ENCODE results near the gene TOMM40L. TPM values are rescaled to one million over a fixed set of nuclear protein-coding genes. Genes with fewer than 3 reads are reported as not detected.

Gene TOMM40L
- total RNA-seq, 1 donor = 10.0 TPM

DNA sequence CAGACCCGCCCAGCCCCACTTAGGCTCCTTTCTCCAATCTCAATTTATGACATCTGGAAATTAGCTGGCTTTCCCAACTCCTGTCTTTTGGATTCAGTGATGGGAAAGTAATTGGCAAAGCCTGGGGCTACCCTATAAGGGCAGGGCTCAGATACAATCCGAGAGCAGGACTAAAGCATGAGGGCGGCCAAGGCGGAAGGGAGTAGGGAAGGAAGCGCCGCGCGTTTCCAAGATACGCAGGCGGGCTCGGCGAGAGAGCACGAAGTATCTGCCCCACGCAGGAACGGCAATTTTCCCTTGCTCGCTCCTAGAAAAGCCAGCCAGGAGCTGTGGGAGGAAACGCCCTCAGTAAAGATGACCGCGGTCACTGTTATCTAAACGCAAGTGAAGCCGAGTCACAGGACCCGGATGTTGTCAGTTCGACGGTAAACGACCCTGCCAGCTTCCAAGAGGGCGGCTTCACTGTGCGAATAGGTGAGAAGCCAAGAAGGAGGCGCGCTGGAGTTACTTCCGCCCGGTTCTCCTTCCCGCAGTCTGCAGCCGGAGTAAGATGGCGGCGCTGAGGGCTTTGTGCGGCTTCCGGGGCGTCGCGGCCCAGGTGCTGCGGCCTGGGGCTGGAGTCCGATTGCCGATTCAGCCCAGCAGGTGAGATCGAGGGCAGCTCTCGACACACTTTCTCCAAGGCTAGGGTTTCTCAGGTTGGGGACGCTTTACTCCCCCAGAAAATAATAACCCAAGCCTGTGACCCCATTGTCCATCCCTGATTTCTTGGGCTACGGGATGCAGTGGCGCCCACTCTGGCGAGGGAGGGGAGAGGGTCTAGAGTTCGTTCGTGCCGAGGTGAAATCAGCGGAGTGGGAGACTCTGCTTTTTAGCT is 23.8 kb upstream of the TOMM40L start, which contains the start of gene NDUFS2:
Gene NDUFS2, plus strand, starts transcription at position 532 of the 877 bp plus-strand sequence. Its CDS starts 19 bp downstream, at position 551.
- peak within 1 kb of the TSS; percentile 90 for H3K4me3 ChIP-seq (ENCODE audit: low read length)
- H3K9me3 ChIP-seq (ENCODE audit: low read depth, low read length) = no peaks in the 10 kb centered on the region
- H3K4me1 ChIP-seq (ENCODE audit: insufficient read depth, low read length) = peaks cover 42% of the 10 kb centered on the region

DNA sequence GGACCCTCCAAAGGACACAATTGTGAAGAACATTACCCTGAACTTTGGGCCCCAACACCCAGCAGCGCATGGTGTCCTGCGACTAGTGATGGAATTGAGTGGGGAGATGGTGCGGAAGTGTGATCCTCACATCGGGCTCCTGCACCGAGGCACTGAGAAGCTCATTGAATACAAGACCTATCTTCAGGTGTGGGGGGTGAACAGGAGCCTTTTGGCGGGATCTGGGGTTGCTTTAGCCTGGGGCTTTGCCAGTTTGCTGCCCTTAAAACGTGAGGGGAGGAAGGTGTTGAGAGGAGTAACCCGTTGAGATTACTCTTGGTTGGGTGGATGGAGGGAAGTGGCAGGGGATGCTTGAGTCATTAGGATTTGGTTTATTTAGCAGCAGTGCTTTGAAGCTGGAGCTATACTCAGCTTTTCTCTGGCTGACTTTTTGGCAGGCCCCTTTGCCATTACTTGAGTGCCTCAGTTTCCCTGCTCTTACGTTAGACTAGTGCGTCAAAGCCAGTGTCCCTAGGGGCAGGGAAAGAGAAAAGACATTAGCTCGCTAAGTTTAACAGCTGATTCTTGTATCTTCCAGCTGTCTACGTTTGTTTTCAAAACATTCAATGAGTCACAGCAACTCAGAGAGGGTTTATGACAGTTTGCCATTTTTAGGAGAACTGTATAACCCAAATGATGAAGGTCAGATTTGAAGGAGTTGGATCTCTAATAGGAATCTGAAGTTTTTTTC is 19.3 kb upstream of the TOMM40L start:
- Histone ChIP-seq H3K4me3 (ENCODE audit: low read length) (no peak overlapping the region), H3K4me1 (ENCODE audit: insufficient read depth, low read length) (peaks cover 39% of the 10 kb centered on the region), H3K27me3 (ENCODE audit: insufficient read depth, low read length) (no peaks in the 10 kb centered on the region), H3K9me3 (ENCODE audit: low read depth, low read length) (no peaks in the 10 kb centered on the region)

More for the DNA sequence above, 23.8 kb upstream of the TOMM40L start, which contains the start of gene NDUFS2:
- no peaks in the 10 kb centered on the region for H3K27me3 ChIP-seq (ENCODE audit: insufficient read depth, low read length)

DNA sequence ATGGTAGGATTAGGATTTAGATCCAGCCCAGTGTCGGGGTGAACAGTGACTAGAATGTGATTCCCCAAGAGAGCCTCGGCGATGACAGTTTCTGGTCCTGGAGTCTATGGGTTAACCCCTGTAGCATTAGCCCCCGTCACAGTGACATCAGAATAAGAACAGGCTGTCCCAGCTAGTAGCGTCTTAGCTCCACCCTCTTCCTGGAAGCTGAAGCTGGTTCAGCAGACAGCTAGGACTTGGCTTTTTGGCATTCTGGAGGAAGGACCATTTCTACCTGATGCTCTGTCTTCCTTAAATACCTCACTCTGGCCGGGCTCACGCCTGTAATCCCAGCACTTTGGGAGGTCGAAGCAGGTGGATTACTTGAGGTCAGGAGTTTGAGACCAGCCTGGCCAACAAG is 18.7 kb upstream of the TOMM40L start:
- Histone ChIP-seq H3K27me3 (ENCODE audit: insufficient read depth, low read length) (no peaks in the 10 kb centered on the region), H3K4me1 (ENCODE audit: insufficient read depth, low read length) (peaks cover 35% of the 10 kb centered on the region), H3K9me3 (ENCODE audit: low read depth, low read length) (no peaks in the 10 kb centered on the region), H3K4me3 (ENCODE audit: low read length) (no peak overlapping the region)

DNA sequence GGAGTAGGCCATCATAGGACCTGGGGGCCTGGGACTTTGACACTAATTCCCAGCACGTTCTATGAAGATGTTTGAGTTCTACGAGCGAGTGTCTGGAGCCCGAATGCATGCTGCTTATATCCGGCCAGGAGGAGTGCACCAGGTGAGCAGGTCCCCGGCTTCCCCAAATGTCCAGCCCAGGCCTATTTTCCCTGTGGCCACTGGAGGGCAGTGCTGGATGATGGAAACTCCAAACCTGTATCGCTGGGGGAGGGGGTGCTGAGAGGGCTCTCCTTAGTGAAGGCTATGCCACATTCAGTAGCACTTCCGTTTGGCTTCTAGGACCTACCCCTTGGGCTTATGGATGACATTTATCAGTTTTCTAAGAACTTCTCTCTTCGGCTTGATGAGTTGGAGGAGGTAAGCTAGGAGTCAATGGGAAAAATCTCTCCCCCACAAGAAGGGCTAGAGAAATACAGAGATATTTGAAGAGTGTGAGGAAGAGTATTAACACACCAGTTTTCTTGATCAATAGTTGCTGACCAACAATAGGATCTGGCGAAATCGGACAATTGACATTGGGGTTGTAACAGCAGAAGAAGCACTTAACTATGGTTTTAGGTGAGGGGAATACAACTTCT is 16.0 kb upstream of the TOMM40L start:
- Histone ChIP-seq H3K9me3 (ENCODE audit: low read depth, low read length) (no peaks in the 10 kb centered on the region), H3K4me3 (ENCODE audit: low read length) (no peak overlapping the region), H3K27me3 (ENCODE audit: insufficient read depth, low read length) (no peaks in the 10 kb centered on the region), H3K4me1 (ENCODE audit: insufficient read depth, low read length) (peaks cover 39% of the 10 kb centered on the region)

DNA sequence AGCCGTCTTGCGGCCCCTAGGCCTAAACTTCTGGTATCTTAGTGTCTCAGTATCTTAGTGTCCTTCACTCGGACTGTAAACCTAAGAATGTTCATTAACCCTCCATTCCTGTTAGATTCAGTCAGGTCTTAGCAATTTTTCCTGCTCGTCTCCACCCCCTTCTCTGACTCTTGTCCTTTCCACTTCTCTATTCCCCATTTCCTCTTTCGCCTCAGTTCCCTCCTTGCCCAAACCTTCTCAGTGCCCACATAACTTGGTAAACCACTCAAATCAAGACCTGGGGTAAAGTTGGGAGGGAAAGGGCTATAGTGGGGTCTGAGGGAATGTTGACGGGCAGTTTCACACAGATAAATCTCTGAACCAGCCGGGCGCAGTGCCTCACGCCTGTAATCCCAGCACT is 11.5 kb upstream of the TOMM40L start:
- no peaks in the 10 kb centered on the region for H3K27me3 ChIP-seq (ENCODE audit: insufficient read depth, low read length)
- peak overlapping the region; percentile 91 for H3K4me3 ChIP-seq (ENCODE audit: low read length)
- H3K4me1 ChIP-seq (ENCODE audit: insufficient read depth, low read length) = peaks cover 62% of the 10 kb centered on the region
- H3K9me3 ChIP-seq (ENCODE audit: low read depth, low read length) = no peaks in the 10 kb centered on the region

DNA sequence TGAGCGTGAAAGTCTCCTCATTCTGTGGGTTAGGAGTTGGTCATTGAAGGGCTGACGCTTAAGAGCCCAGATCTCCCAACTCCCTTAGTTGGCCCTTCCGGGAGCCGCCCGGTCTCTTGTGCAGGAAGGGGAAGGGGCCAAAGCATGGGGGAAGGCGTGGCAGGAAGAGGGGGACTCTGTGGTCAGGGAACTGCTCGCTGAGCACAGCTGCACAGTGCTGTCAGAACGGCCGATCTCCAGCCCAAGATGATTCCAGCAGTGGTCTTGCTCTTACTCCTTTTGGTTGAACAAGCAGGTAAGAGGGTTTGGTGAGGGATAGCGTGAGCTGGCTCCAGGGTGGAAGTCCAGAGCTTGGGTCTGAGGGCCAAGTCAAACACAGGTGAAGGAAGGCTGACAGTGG is 10.8 kb upstream of the TOMM40L start, which contains the start of gene FCER1G:
Gene FCER1G, plus strand, starts transcription at position 220 of the 400 bp plus-strand sequence. Its CDS starts 27 bp downstream, at position 247.
- no peaks in the 10 kb centered on the region for H3K27me3 ChIP-seq (ENCODE audit: insufficient read depth, low read length)
- H3K4me3 ChIP-seq (ENCODE audit: low read length) = peak within 1 kb of the TSS; percentile 91
- no peaks in the 10 kb centered on the region for H3K9me3 ChIP-seq (ENCODE audit: low read depth, low read length)
- H3K4me1 ChIP-seq (ENCODE audit: insufficient read depth, low read length) = peaks cover 59% of the 10 kb centered on the region

DNA sequence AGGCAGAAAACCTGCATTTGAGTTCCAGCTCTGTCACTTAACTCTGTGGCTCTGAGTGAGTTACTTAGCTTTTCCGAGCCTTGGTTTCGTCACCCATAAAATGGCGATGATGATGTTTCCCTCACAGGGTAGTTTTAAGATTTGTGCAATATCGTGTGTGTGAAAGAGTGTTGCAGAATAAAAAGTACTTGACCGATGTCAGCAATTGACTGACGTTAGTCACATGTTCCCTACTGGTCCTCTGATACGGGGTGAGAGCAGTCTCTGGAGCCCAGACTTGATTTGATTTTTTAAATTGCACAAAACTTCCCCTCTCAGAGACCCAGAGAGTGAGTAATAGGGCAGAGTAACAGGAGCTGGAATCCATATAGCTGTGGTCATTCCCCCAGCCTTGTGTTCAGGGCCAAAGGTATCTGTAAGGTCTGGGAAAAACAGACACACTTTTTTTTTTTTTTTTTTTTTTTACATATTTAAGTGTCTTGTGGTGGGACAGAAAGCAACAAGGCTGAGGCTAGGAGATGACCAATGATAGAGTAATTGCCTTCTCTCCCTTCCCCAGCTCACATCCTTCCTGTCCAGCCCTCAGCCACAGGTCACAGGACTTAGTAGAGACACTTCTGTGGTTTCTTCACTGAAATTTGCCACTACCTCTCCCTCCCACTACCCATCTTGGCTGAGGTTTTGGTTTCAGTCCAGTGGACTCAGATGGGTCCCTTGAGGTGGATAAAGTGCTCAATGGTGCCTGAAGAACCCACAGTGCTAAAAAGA is 8.7 kb upstream of the TOMM40L start:
- Histone ChIP-seq H3K4me3 (ENCODE audit: low read length) (peak overlapping the region; percentile 91), H3K9me3 (ENCODE audit: low read depth, low read length) (no peaks in the 10 kb centered on the region), H3K27me3 (ENCODE audit: insufficient read depth, low read length) (no peaks in the 10 kb centered on the region), H3K4me1 (ENCODE audit: insufficient read depth, low read length) (peaks cover 58% of the 10 kb centered on the region)

DNA sequence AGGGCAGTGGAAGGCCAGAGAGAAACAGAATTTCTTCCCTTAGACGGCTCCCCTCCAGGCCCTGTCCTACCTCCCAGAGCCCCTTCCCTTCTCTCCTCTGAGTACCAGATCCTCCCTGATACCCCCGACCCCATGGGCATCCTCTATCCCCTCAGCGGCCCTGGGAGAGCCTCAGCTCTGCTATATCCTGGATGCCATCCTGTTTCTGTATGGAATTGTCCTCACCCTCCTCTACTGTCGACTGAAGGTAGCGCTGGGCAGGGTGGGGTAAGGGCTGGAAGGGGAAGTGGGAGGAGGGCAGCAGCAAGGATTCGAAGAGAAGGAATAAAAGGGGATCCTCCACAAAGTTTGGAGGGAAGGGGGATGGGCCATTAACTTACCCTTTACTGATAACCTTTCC is 8.0 kb upstream of the TOMM40L start:
- Histone ChIP-seq H3K9me3 (ENCODE audit: low read depth, low read length) (no peaks in the 10 kb centered on the region), H3K4me1 (ENCODE audit: insufficient read depth, low read length) (peaks cover 57% of the 10 kb centered on the region), H3K27me3 (ENCODE audit: insufficient read depth, low read length) (no peaks in the 10 kb centered on the region), H3K4me3 (ENCODE audit: low read length) (peak overlapping the region; percentile 91)

DNA sequence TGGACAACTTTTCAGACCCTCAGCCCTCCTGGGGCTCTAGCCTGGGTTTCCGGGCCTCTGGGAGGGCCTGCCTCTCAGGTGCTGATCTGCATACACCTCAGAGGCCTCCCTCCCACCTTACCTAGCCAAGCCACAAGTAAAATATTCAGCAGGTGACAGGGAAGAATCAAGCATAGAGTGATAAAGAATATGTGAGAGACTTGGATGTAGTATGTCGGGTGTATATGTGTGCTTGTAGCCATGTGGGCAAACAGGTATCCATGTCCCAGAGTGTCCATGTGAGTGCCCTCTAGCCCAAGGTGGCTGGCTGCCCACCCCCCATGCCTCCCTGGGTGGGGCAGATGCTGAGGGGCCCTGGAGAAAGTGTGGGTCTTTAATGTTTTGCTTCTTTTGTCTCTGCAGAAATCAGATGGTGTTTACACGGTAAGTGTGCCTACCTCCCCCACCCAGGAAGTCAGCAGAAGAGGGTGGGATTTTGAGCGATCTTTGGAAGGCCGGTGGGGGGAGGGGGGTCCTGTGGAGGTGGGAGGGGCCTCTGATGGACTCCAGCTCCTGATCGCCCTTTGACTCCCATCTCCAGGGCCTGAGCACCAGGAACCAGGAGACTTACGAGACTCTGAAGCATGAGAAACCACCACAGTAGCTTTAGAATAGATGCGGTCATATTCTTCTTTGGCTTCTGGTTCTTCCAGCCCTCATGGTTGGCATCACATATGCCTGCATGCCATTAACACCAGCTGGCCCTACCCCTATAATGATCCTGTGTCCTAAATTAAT is 7.4 kb upstream of the TOMM40L start:
- peaks cover 51% of the 10 kb centered on the region for H3K4me1 ChIP-seq (ENCODE audit: insufficient read depth, low read length)
- H3K4me3 ChIP-seq (ENCODE audit: low read length) = peak overlapping the region; percentile 91

DNA sequence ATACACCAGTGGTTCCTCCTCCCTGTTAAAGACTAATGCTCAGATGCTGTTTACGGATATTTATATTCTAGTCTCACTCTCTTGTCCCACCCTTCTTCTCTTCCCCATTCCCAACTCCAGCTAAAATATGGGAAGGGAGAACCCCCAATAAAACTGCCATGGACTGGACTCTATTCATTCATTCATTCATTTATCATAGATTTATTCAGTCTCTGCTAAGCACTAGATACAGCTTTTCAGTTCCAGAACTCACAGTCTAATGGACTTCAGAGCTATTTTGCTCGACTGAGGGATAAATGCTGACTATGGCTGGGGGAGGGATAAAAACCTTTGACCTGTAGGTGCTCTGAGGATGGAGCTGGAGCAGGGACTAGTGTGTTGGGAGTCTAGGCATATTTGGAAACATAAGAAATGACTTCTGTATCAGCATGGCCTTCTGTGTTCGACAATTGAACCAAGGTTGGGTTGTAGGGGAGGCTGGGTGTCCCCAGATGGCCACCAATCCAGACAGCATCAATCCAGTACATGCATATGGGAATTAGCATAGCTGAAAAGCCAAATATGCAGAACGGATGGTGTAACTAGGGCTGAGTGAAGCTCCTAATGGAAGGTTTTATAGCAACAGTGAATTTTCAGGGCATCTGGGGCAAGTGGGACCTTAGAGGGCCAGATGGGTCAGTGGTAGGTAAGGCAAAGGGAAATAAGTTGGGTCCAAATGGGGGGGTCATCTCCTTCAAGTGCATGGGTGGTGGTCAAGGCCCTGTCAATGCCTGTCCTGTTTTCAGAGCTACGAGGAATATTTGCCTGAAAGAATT is 6.6 kb upstream of the TOMM40L start:
- Histone ChIP-seq H3K9me3 (ENCODE audit: low read depth, low read length) (no peaks in the 10 kb centered on the region), H3K4me1 (ENCODE audit: insufficient read depth, low read length) (peaks cover 46% of the 10 kb centered on the region), H3K4me3 (ENCODE audit: low read length) (no peak overlapping the region), H3K27me3 (ENCODE audit: insufficient read depth, low read length) (no peaks in the 10 kb centered on the region)

More for the DNA sequence above, 7.4 kb upstream of the TOMM40L start:
- H3K9me3 ChIP-seq (ENCODE audit: low read depth, low read length) = no peaks in the 10 kb centered on the region
- H3K27me3 ChIP-seq (ENCODE audit: insufficient read depth, low read length) = no peaks in the 10 kb centered on the region

DNA sequence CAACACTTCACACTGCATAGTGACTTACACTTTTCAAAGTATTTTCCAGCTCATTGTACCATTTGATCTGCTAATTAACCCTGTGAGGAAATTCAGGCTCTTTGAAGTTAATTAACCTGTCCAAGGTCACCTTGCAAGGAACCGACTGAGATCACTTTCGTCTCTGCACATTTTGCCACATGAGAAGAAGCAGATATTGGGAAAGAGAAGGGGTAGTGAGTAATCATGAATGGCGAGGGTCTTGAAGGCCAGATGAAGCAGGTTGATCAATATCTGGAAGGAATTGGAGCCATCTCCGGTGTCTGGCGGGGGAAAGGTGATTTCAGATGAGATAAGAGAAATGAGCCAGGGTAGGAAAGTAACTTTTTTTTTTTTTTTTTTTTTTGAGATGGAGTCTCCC is 5.9 kb upstream of the TOMM40L start:
- H3K27me3 ChIP-seq (ENCODE audit: insufficient read depth, low read length) = no peaks in the 10 kb centered on the region
- H3K9me3 ChIP-seq (ENCODE audit: low read depth, low read length) = no peaks in the 10 kb centered on the region
- H3K4me3 ChIP-seq (ENCODE audit: low read length) = no peak overlapping the region
- peaks cover 45% of the 10 kb centered on the region for H3K4me1 ChIP-seq (ENCODE audit: insufficient read depth, low read length)

DNA sequence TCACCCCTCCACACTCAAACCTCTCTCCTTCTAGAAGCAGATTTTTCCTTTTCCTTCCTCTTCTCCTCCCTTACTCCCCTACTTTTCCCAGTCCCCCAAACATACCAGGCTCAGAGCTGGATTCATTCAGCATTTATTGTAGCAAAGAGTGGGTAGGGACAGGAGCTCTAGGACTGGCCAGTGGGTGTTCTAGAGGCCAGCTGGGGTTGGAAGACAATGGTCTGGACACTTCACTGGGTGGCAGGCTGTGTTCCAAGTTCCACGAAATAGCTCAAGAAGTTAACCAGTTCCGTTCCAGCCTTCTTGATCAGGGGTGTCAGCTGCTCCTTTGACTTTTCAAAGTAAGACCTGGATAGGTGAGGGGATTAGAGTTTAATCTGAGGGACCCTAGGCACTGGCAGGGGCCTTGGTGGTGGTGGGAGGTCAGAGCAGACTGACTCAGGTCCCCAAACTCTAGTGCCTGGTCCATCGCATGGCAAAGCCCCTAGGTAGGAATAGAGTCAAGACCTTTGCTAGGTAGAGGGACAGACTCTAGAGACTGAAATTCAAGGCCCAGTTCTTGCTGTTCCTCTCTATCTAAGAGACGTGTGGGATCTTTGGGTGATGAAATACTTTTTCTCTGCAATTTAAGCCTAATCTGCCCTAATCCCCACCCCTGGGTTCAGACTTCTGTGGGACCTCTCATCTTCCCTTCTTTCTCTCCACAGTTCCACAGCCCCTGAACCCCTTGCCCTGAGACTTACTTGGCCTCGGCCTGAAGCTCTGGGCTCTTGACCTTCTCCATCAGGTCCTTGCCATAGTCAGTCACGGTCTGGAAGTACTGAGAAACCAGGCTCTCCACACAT is 3.5 kb upstream of the TOMM40L start:
- Histone ChIP-seq H3K4me3 (ENCODE audit: low read length) (no peak overlapping the region), H3K4me1 (ENCODE audit: insufficient read depth, low read length) (peaks cover 58% of the 10 kb centered on the region), H3K9me3 (ENCODE audit: low read depth, low read length) (no peaks in the 10 kb centered on the region), H3K27me3 (ENCODE audit: insufficient read depth, low read length) (no peaks in the 10 kb centered on the region)
